ENCODE measurements around the gene PRLR.

- TF ChIP-seq CTCF (IDR thresholded peaks at IDR 0.05) (no peak), POLR2A (IDR thresholded peaks at IDR 0.05) (no peak)
Measured at GRCh38 chr5:35186749-35187148, 43.5 kb downstream of the PRLR start.

Measured in body of pancreas (tissue), 4 donors.